Activated naive CD4-positive, alpha-beta T cell treated with anti-CD3 and anti-CD28 coated beads, Interleukin-2, amount 50 U/mL, for 16 hours (primary cell): ENCODE results near the gene HOXD3.

Experiments used
- DNase-seq: peaks from one replicate; pipeline ENCODE4 v3.0.0-alpha.2; 2020

Gene HOXD3

GRCh38 chr2:176135035-176135440 lies 22.1 kb upstream of the HOXD3 start:
- DNase-seq, result no peak

DNA sequence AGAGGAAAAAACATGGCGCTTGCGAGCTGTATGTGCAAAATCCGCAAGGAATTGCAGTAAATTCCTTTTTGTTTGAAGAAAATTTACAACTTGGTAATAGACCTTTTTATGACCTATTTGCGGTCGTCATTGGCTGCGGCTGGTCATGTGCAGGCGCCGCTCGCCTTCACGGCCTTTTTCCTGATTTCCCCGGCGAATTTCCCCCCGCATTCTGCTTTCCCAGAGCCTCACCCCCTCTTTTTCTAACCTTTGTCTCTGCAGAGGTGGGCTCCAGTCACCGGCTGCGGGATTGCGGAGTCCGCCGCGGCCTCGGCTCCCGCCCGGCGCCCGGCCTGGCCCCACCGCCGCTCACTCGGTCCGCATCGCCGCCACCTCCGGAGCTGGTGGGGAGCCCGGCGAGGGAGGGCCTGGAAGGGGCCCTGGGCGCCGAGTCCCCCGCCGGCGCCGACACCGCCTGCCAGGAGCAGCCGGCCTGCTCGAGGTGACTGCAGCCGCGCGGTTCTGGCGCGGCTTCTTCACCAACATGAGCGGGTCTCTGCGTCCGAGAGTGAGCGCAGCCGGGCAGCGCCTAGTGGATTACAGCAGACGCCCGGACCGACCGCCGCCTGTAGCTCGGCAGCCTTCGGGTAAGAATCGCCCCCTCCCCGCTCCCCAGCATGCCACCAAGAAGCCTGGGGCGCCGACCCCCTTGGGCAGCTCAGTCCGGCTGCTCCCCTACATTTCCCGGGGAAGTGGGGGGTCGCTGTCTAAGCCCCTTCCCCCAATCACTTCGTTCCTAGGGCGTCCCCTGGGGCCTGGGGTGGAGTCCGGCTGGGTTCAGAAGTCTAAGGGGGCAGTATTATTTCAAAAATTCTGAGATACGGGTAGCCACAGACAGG lies 20.5 kb upstream of the HOXD3 start:
- DNase-seq, result no peak

GRCh38 chr2:176137252-176137580 lies 19.9 kb upstream of the HOXD3 start:
- DNase-seq, result no peak

- no peak for DNase-seq
Observed at GRCh38 chr2:176137906-176138305, 19.2 kb upstream of the HOXD3 start.

- DNase-seq, result no peak
Observed at GRCh38 chr2:176138526-176138922, 18.6 kb upstream of the HOXD3 start.

DNA sequence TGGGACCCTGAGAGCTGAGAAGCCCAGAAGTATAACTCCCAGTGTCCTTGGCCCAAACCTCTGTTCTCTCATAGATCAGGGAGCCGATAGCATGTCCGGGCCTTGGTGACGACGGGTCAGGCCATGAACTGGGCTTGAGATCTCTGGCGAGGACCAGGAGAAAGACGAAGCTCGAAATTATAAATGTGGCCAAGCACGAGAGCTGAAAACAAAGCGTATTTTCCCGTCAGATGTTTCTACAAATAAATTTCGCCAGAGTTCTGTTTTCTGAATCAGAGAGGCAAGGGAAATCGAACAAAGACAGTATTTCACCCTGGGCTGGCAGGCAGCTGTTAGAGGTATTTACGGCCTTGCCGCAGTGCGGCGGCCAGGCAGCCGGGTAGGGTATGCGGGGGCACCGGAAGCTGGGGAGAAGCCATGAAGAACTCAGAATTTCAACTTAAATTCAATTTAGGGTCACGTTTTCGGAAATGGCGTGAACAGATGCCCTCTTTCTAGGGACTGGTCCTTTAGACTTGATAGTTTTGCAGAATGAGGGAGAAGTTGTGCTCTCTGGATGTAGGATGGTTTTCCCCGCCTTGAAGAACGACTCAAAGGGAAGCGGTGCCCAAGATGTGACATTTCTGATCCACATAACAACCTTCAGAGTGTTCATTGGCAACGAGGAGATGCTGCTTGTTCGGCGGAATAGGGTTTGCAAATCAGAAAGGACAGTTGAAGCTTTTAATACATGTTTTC lies 18.0 kb upstream of the HOXD3 start:
- DNase-seq, result no peak

DNA sequence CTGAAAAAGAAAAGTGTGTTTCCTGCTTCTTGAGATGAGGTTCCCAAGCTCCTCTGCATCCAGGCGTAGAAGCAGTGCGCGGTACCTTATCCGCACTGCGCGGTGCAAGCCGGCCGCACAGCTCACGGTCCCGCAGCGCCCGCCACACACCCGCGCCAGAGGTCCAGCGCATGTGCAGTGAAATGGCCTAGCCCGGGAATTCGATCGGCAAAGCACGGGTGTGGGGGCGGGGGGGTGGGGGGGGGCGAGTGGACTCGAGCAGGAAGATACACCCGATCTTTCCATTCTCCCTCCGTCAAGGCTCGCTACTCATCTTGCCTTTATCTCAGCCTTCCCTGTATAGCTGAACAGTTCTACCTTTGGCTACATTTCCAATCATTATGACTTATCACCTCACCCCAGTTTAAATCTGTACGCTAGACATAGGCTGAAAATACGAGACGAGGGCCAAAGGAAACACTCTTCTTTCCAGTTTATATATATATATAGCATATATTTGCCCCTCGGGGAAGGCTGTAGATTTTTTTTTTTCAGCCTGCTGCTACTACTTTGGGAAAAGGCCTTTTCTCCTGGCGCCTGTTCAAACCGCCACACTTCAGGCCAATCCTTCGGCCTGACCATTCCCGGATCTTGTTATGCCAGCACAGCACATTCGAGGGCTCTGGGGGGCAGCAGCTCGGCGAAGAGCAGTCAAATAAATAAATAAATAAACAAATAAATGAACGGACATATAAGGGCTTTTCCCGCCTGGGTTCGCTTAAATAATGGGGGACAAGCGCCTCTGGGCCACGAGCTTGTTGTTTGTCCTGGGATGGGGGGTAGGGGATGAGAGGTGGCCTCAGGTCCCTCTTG lies 17.2 kb upstream of the HOXD3 start:
- no peak for DNase-seq

- peak; percentile 63 for DNase-seq
Observed at GRCh38 chr2:176140513-176141317, 16.4 kb upstream of the HOXD3 start.

DNA sequence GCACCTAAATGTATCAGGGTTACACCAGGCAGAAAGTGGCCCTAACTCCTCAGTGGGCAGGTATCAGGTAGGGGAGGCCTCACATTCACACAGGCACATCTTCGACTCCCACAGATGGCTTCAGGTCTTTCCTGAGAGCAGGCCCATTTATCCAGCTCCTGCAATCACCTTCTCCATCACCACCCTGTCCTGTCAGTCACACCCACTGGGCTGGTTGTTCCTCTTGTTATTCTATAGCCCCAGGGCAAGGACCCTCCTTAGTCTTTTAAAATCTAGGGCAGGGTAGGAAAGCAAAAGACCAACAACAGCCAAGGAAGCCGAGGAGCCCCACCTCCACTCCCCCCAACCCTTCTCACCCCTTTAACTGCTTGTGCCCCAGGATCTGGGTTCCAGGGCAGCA lies 14.8 kb upstream of the HOXD3 start:
- no peak for DNase-seq

- DNase-seq, result no peak
Observed at GRCh38 chr2:176145085-176145969, 11.8 kb upstream of the HOXD3 start.

- DNase-seq, result no peak
Observed at GRCh38 chr2:176146101-176146500, 11.0 kb upstream of the HOXD3 start.

- DNase-seq, result no peak
Observed at GRCh38 chr2:176146645-176147044, 10.5 kb upstream of the HOXD3 start.

GRCh38 chr2:176147210-176147799 lies 9.8 kb upstream of the HOXD3 start:
- no peak for DNase-seq

GRCh38 chr2:176147800-176148496 lies 9.2 kb upstream of the HOXD3 start:
- DNase-seq, result no peak

GRCh38 chr2:176148751-176149421 lies 8.2 kb upstream of the HOXD3 start:
- DNase-seq, result no peak

GRCh38 chr2:176149481-176149938 lies 7.6 kb upstream of the HOXD3 start:
- no peak for DNase-seq

GRCh38 chr2:176149939-176150583 lies 7.0 kb upstream of the HOXD3 start:
- DNase-seq, result no peak

GRCh38 chr2:176150584-176151441 lies 6.3 kb upstream of the HOXD3 start:
- DNase-seq, result no peak
